Dedifferentiated amniotic fluid mesenchymal stem cell (primary cell): ENCODE measurements around the gene CACNA1D.
"Not testable (repeated sequence)": the region's sequence is repeated elsewhere in the genome, so short reads cannot be mapped to it uniquely, and the experiment has no call there.

ENCODE experiments used
- DNase-seq: peaks from one replicate; pipeline ENCODE4 v3.0.0-alpha.2; 2016; ENCODE audit errors: extremely low spot score

The CACNA1D gene

GRCh38 chr3:53657651-53658050 is 163.2 kb downstream of the CACNA1D start:
- DNase-seq: no peak

GRCh38 chr3:53658613-53659193 is 164.3 kb downstream of the CACNA1D start:
- DNase-seq: no peak

- no peak for DNase-seq
Measured at GRCh38 chr3:53659996-53660395, 165.6 kb downstream of the CACNA1D start.

GRCh38 chr3:53661480-53661879 is 167.1 kb downstream of the CACNA1D start:
- no peak for DNase-seq

- DNase-seq: not testable (repeated sequence)
Measured at GRCh38 chr3:53664812-53665211, 170.4 kb downstream of the CACNA1D start.

GRCh38 chr3:53665608-53666425 is 171.4 kb downstream of the CACNA1D start:
- DNase-seq: no peak

- no peak for DNase-seq
Measured at GRCh38 chr3:53668872-53669271, 174.5 kb downstream of the CACNA1D start.

GRCh38 chr3:53670721-53671120 is 176.3 kb downstream of the CACNA1D start:
- no peak for DNase-seq

- DNase-seq: no peak
Measured at GRCh38 chr3:53671192-53671960, 177.0 kb downstream of the CACNA1D start.

GRCh38 chr3:53671961-53672299 is 177.5 kb downstream of the CACNA1D start:
- no peak for DNase-seq

- no peak for DNase-seq
Measured at GRCh38 chr3:53672981-53673380, 178.6 kb downstream of the CACNA1D start.

- DNase-seq: no peak
Measured at GRCh38 chr3:53673722-53674350, 179.4 kb downstream of the CACNA1D start.

- no peak for DNase-seq
Measured at GRCh38 chr3:53674582-53674981, 180.2 kb downstream of the CACNA1D start.

- no peak for DNase-seq
Measured at GRCh38 chr3:53675022-53675697, 180.7 kb downstream of the CACNA1D start.

GRCh38 chr3:53675942-53676341 is 181.5 kb downstream of the CACNA1D start:
- no peak for DNase-seq

GRCh38 chr3:53677413-53677812 is 183.0 kb downstream of the CACNA1D start:
- DNase-seq: no peak

- no peak for DNase-seq
Measured at GRCh38 chr3:53680028-53680427, 185.6 kb downstream of the CACNA1D start.

- no peak for DNase-seq
Measured at GRCh38 chr3:53682807-53683206, 188.4 kb downstream of the CACNA1D start.

- no peak for DNase-seq
Measured at GRCh38 chr3:53688066-53688465, 193.7 kb downstream of the CACNA1D start.

GRCh38 chr3:53688989-53689388 is 194.6 kb downstream of the CACNA1D start:
- DNase-seq: no peak

- no peak for DNase-seq
Measured at GRCh38 chr3:53689681-53690080, 195.3 kb downstream of the CACNA1D start.

- DNase-seq: no peak
Measured at GRCh38 chr3:53690521-53690920, 196.1 kb downstream of the CACNA1D start.
